HepG2 (cell line): ENCODE results near the gene LRRC70. TPM values are rescaled to one million over a fixed set of nuclear protein-coding genes. Genes with fewer than 3 reads are reported as not detected.

Experiments
- ATAC-seq: fragments of 200-7000 bp; cut with Tn5 transposase; 3 replicates; pipeline ENCODE4 v1.9.1; 2020; ENCODE audit warnings: mild to moderate bottlenecking, moderate library complexity
- BruUV-seq: library from RNA; stranded (reverse); fragments of 400-500 nt; replicated peaks from 2 replicates; lab custom pipeline; 2021; lab: Mats Ljungman, UMichigan
- CTCF ChIA-PET: fragments of 300-600 bp; formaldehyde crosslinking; extraction: SDS; loops from one replicate; lab custom pipeline; 2021; ENCODE audit warnings: low total read pairs, inconsistent platforms, low intra/inter-chr PET ratio; lab: Yijun Ruan, JAX
- POLR2A ChIA-PET: fragments of 350-600 bp; sonication (Branson Sonifier 250); formaldehyde crosslinking; loops from one replicate; lab custom pipeline; 2020; ENCODE audit warnings: antibody characterized with exemption, inconsistent platforms; lab: Yijun Ruan, JAX
- DNase-seq: peaks from one replicate; pipeline ENCODE4 v3.0.0-alpha.2; 2015; ENCODE audit warnings: low spot score
- FAIRE-seq: peaks from 3 replicates; lab custom pipeline; 2011; peaks lifted over from hg19 to GRCh38; lab: Jason Lieb, UNC
- H2AFZ ChIP-seq: one replicate; pipeline ENCODE4 v1.6.1; 2011; ENCODE audit warnings: low read length, inconsistent platforms
- H3K27ac ChIP-seq: fragments of 300-600 bp; 3 replicates; pipeline ENCODE4 v1.8.0; 2011; ENCODE audit warnings: mixed run types, mild to moderate bottlenecking, mixed read lengths, low read length, inconsistent platforms; ENCODE audit not compliant: insufficient read depth; ENCODE audit errors: extremely low read length
- H3K27me3 ChIP-seq, 2 experiments: fragments of 200-600 bp in 1 of 2; 2 replicates in 1 of 2; 3 replicates in 1 of 2; pipeline versions ENCODE4 v1.6.0 to v1.8.0; 2011; ENCODE audit warnings: low read length in 2 of 2, mild to moderate bottlenecking in 2 of 2, moderate library complexity in 2 of 2, inconsistent platforms in 1 of 2; ENCODE audit not compliant: insufficient read depth in 2 of 2, control insufficient read depth in 1 of 2
- H3K36me3 ChIP-seq, 2 experiments: fragments of 200-600 bp in 1 of 2; replicated peaks in 1 of 2; 2 replicates in 1 of 2; 3 replicates in 1 of 2; pipeline versions ENCODE4 v1.5.1 to v1.8.0; 2011; ENCODE audit warnings: low read length in 2 of 2, inconsistent platforms in 1 of 2; ENCODE audit not compliant: insufficient read depth in 2 of 2, control insufficient read depth in 1 of 2
- H3K4me1 ChIP-seq: 2 replicates; pipeline ENCODE4 v1.5.1; 2012; ENCODE audit warnings: low read length, inconsistent platforms; ENCODE audit not compliant: insufficient read depth
- H3K4me2 ChIP-seq: 2 replicates; pipeline ENCODE4 v1.6.0; 2011; ENCODE audit warnings: low read depth, low read length, inconsistent platforms
- H3K4me3 ChIP-seq, 3 experiments: fragments of 200-600 bp in 1 of 3; sonication (generic), shearing (Covaris generic) in 1 of 3; replicated peaks in 1 of 3; 2 replicates each; pipeline ENCODE4 v1.5.1; 2011 to 2016; ENCODE audit warnings: low read length in 3 of 3, inconsistent platforms in 2 of 3, low read depth in 2 of 3, mild to moderate bottlenecking in 2 of 3, control low read depth in 1 of 3, mixed read lengths in 1 of 3; ENCODE audit not compliant: insufficient read depth in 1 of 3
- H3K79me2 ChIP-seq: one replicate; pipeline ENCODE4 v1.6.1; 2011; ENCODE audit warnings: low read length, inconsistent platforms; ENCODE audit not compliant: insufficient read depth
- H3K9ac ChIP-seq: 2 replicates; pipeline ENCODE4 v1.6.0; 2011; ENCODE audit warnings: mild to moderate bottlenecking, low read depth, low read length, inconsistent platforms; ENCODE audit not compliant: insufficient read depth
- H3K9me3 ChIP-seq: 2 replicates; pipeline ENCODE4 v1.5.1; 2012; ENCODE audit warnings: mild to moderate bottlenecking, low read length
- H4K20me1 ChIP-seq: 2 replicates; pipeline ENCODE4 v1.6.0; 2011; ENCODE audit warnings: inconsistent platforms, mild to moderate bottlenecking, low read length, moderate library complexity; ENCODE audit not compliant: insufficient read depth
- KLF16 ChIP-seq, 2 experiments: sonication (generic) in 1 of 2; formaldehyde crosslinking in 1 of 2; IDR thresholded peaks; 2 replicates each; pipeline versions ENCODE4 v1.6.1 to v1.8.0; 2016 to 2023; ENCODE audit warnings: missing genetic modification reagents in 2 of 2, missing compliant biosample characterization in 1 of 2
- RNF2 ChIP-seq: fragments of 450-650 bp; conservative IDR thresholded peaks from 2 replicates; pipeline ENCODE4 v1.6.1; 2016; ENCODE audit warnings: low read depth
- ZFP36L1 ChIP-seq: sonication (generic); formaldehyde crosslinking; IDR thresholded peaks from 2 replicates; pipeline ENCODE4 v1.8.0; 2022; ENCODE audit warnings: mild to moderate bottlenecking, missing genetic modification reagents, moderate library complexity
- ZNF121 ChIP-seq: sonication (generic); formaldehyde crosslinking; IDR thresholded peaks from 2 replicates; pipeline ENCODE4 v1.5.0; 2020; ENCODE audit warnings: mild to moderate bottlenecking, missing genetic modification reagents
- WGBS: methylation state at CpG from one replicate; pipeline ENCODE4 v1.1.6; 2017; ENCODE audit warnings: low lambda C conversion rate; 5-methylcytosine and 5-hydroxymethylcytosine counted together
- in situ Hi-C: cut with HindIII; loops from 2 replicates; pipeline ENCODE4 v1.10.0; 2017; ENCODE audit warnings: low pct_unique_long_range_greater_than_20kb; ENCODE audit not compliant: extremely low pct_ligation_motif_present
- intact Hi-C: fragments of 100-400 bp; cut with micrococcal nuclease; formaldehyde crosslinking; loops from one replicate; pipeline ENCODE4 v1.10.0; 2022; ENCODE audit not compliant: unreplicated experiment
- polyA plus RNA-seq, 8 experiments: library from polyadenylated mRNA; depleted of rRNA in 3 of 8; stranded (reverse) in 7 of 8; unstranded in 1 of 8; fragments of >200 nt; fragmentation: Illumina TruSeq in 4 of 8; extraction: Trizol in 4 of 8; gene quantifications; 2 replicates each; pipeline versions ENCODE4 v1.2.1 to v1.2.3, GENCODE V29; 2011 to 2016; ENCODE audit warnings: low read depth in 4 of 8, missing spikeins in 1 of 8, mixed read lengths in 1 of 8; ENCODE audit not compliant: insufficient read depth in 1 of 8
- total RNA-seq, 5 experiments: library from RNA; depleted of rRNA; stranded (reverse); fragments of >200 nt; fragmentation: Illumina TruSeq; extraction: Trizol; gene quantifications; 2 replicates each; pipeline ENCODE4 v1.2.3, GENCODE V29; 2016; ENCODE audit warnings: low read depth in 1 of 5
- TF ChIP-seq, protein P1 (sequence below): sonication (generic); formaldehyde crosslinking; IDR thresholded peaks from 2 replicates; pipeline ENCODE4 v1.5.1; 2020; ENCODE audit warnings: missing genetic modification reagents, mild to moderate bottlenecking, borderline replicate concordance
- TF ChIP-seq, protein P2 (sequence below): sonication (generic); formaldehyde crosslinking; IDR thresholded peaks from 2 replicates; pipeline ENCODE4 v1.8.1; 2023; ENCODE audit warnings: missing genetic modification reagents, inconsistent platforms, borderline replicate concordance

LRRC70 gene
- total and polyA plus RNA-seq, 2 of the 13 experiments (the other 11 are each of a cell fraction or from before 2014, with no cell fraction given): 0.05 to 0.71 TPM

DNA sequence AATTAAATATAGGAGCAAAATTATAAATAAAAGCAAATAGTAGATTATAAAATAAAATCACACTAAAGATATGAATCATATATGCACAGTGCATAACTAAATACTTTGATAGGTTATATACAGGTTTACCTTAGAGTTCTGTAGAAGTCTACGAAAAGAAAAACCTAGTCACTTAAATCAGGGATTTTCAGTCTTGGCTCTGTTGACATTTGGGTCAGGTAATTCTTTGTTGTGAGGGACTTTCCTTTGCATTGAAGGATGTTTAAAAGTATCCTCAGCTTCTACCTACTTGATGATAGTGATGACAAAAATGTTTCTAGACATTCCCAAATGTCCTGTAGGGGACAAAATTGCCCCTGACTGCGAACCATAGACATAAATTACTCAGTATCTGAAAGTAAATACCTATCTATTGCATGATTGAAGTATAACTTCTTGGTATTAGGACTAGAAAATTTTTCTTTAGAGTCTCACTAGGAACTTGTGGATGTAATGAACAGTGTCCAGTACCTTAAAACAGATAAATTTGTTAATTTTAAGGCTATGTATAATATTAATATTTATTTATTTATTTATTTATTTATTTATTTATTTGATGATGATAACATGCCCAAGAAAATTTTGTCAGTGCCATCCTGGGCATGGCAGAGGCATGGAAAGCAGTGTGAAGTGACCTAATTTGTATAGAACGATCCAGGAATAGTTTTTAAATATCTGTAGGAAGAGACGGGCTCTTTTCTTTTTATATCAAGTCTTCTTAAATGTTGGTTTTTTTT is 44.0 kb upstream of the LRRC70 start:
- no peak for FAIRE-seq
- H3K36me3 ChIP-seq: peaks cover 6 to 29% of the 10 kb centered on the region in 2 experiments; a peak in 4 of 5 replicates
- H3K4me3 ChIP-seq: no peak overlapping the region
- no peaks in the 10 kb centered on the region for H4K20me1 ChIP-seq
- H3K27ac ChIP-seq: no peak overlapping the region
- no peaks in the 10 kb centered on the region for H3K4me1 ChIP-seq
- no peaks in the 10 kb centered on the region; a peak in 1 of 5 replicates for H3K27me3 ChIP-seq
- no peak for ATAC-seq
- no peak overlapping the region for H3K9ac ChIP-seq
- CTCF ChIA-PET: no interaction called here
- no TSS peak for BruUV-seq
- no peak for DNase-seq
- no peaks in the 10 kb centered on the region for H3K9me3 ChIP-seq
- 47% methylated on average over 4 of the region's 4 CpGs for WGBS
- in situ Hi-C loops (no loop called here), intact Hi-C loops (loop anchor here (10.0 kb wide), 1 partner anchor 240 kb away; no protein-coding TSS in a partner anchor)
- no peak overlapping the region for H3K4me2 ChIP-seq
- TF ChIP-seq ZFP36L1 (no peak), RNF2 (no peak)
- TF ChIP-seq, protein P1, sequence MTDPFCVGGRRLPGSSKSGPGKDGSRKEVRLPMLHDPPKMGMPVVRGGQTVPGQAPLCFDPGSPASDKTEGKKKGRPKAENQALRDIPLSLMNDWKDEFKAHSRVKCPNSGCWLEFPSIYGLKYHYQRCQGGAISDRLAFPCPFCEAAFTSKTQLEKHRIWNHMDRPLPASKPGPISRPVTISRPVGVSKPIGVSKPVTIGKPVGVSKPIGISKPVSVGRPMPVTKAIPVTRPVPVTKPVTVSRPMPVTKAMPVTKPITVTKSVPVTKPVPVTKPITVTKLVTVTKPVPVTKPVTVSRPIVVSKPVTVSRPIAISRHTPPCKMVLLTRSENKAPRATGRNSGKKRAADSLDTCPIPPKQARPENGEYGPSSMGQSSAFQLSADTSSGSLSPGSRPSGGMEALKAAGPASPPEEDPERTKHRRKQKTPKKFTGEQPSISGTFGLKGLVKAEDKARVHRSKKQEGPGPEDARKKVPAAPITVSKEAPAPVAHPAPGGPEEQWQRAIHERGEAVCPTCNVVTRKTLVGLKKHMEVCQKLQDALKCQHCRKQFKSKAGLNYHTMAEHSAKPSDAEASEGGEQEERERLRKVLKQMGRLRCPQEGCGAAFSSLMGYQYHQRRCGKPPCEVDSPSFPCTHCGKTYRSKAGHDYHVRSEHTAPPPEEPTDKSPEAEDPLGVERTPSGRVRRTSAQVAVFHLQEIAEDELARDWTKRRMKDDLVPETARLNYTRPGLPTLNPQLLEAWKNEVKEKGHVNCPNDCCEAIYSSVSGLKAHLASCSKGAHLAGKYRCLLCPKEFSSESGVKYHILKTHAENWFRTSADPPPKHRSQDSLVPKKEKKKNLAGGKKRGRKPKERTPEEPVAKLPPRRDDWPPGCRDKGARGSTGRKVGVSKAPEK (CRISPR knock-in tag): no peak
- no peaks in the 10 kb centered on the region for H3K79me2 ChIP-seq
- POLR2A ChIA-PET: no interaction called here
- no peak overlapping the region for H2AFZ ChIP-seq

DNA sequence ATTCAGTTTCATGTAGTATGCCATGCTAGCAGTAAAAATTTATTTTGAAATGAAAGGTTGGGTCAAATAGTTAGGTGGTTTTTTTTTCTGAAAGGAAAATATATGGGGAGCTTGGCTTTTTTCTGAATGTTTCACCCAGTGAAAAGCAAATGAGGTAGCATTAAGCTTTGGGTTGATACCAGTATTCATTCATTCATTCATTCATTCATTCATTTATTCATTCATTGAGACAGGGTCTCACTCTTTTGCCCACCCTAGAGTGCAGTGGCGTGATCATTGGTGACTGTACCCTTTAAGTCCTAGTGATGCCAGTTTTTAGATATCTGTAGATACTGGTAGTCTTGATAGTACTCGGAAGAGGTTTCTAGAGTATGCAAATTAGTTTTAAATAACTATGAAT is 42.4 kb upstream of the LRRC70 start:
- H2AFZ ChIP-seq: no peak overlapping the region
- ChIA-PET CTCF (no interaction called here), POLR2A (no interaction called here)
- no peaks in the 10 kb centered on the region for H3K79me2 ChIP-seq
- intact Hi-C loops (loop anchor here (10.0 kb wide), 1 partner anchor 239 kb away; no protein-coding TSS in a partner anchor), in situ Hi-C loops (no loop called here)
- DNase-seq (no peak), ATAC-seq (no peak), FAIRE-seq (no peak)
- no peaks in the 10 kb centered on the region; a peak in 1 of 5 replicates for H3K27me3 ChIP-seq
- no peak overlapping the region for H3K4me3 ChIP-seq
- no peaks in the 10 kb centered on the region for H4K20me1 ChIP-seq
- no TSS peak for BruUV-seq
- H3K9ac ChIP-seq: no peak overlapping the region
- no peak overlapping the region for H3K27ac ChIP-seq
- H3K36me3 ChIP-seq: peaks cover 4 to 26% of the 10 kb centered on the region in 2 experiments; a peak in 4 of 5 replicates
- 100% methylated on average over 2 of the region's 2 CpGs for WGBS
- H3K9me3 ChIP-seq: no peaks in the 10 kb centered on the region
- no peaks in the 10 kb centered on the region for H3K4me1 ChIP-seq
- TF ChIP-seq, protein P2, sequence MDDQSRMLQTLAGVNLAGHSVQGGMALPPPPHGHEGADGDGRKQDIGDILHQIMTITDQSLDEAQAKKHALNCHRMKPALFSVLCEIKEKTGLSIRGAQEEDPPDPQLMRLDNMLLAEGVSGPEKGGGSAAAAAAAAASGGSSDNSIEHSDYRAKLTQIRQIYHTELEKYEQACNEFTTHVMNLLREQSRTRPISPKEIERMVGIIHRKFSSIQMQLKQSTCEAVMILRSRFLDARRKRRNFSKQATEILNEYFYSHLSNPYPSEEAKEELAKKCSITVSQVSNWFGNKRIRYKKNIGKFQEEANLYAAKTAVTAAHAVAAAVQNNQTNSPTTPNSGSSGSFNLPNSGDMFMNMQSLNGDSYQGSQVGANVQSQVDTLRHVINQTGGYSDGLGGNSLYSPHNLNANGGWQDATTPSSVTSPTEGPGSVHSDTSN (CRISPR knock-in tag): no peak
- TF ChIP-seq ZNF121 (CRISPR knock-in tag) (no peak), KLF16 (CRISPR knock-in tag; IDR thresholded peaks at IDR 0.05) (no peak)
- no peak overlapping the region for H3K4me2 ChIP-seq
